ENCODE results near the gene MYL11.

Gene MYL11

GRCh38 chr16:30354423-30355143 lies 20.0 kb upstream of the MYL11 start:
- DNase-seq = no peak

GRCh38 chr16:30355144-30355953 lies 19.3 kb upstream of the MYL11 start, which contains the start of gene CD2BP2:
Gene CD2BP2, minus strand, starts transcription at chr16:30355308. Its CDS starts 627 bp downstream, at chr16:30354681.
- peak; percentile 96 for DNase-seq

GRCh38 chr16:30355954-30356308 lies 18.7 kb upstream of the MYL11 start:
- DNase-seq = no peak

- DNase-seq = no peak
These were observed 18.1 kb upstream of the MYL11 start for GRCh38 chr16:30356401-30357084.

- DNase-seq = no peak
These were observed 17.4 kb upstream of the MYL11 start for GRCh38 chr16:30357085-30357714.

GRCh38 chr16:30357715-30358576 lies 16.7 kb upstream of the MYL11 start:
- no peak for DNase-seq

- no peak for DNase-seq
These were observed 16.0 kb upstream of the MYL11 start for GRCh38 chr16:30358577-30358936.

- no peak for DNase-seq
These were observed 15.4 kb upstream of the MYL11 start for GRCh38 chr16:30358990-30359870.

- no peak for DNase-seq
These were observed 14.8 kb upstream of the MYL11 start for GRCh38 chr16:30359871-30360170.

- no peak for DNase-seq
These were observed 13.4 kb upstream of the MYL11 start for GRCh38 chr16:30361180-30361579.

GRCh38 chr16:30365200-30365599 lies 9.4 kb upstream of the MYL11 start:
- no peak for DNase-seq

GRCh38 chr16:30366511-30366910 lies 8.1 kb upstream of the MYL11 start:
- no peak for DNase-seq

GRCh38 chr16:30367349-30368009 lies 7.1 kb upstream of the MYL11 start:
- DNase-seq = no peak

- peak; percentile 30 for DNase-seq
These were observed 6.3 kb upstream of the MYL11 start for GRCh38 chr16:30368122-30368791.

GRCh38 chr16:30368792-30369090 lies 5.9 kb upstream of the MYL11 start:
- DNase-seq = no peak

- DNase-seq = no peak
These were observed 5.3 kb upstream of the MYL11 start for GRCh38 chr16:30369091-30369937.

- DNase-seq = no peak
These were observed 4.6 kb upstream of the MYL11 start for GRCh38 chr16:30369938-30370455.

- DNase-seq = peak; percentile 100
These were observed 4.0 kb upstream of the MYL11 start, which contains the start of gene TBC1D10B for GRCh38 chr16:30370456-30371247. Gene TBC1D10B, minus strand, starts transcription at chr16:30370494. Its CDS starts 311 bp downstream, at chr16:30370183.
